H1 (cell line): Measurements from ENCODE around the gene MAPK11.

Experiments used
- ASH2L ChIP-seq: fragments of 200-600, 300-600 bp; sonication (generic); IDR thresholded peaks from one replicate; pipeline ENCODE4 v1.7.1; 2017; ENCODE audit warnings: low read length
- EP300 ChIP-seq, 2 experiments: IDR thresholded peaks; 1 replicate in 1 of 2; 2 replicates in 1 of 2; pipeline ENCODE4 v1.6.1; 2011 to 2012; ENCODE audit warnings: low read depth in 2 of 2, low read length in 2 of 2, mild to moderate bottlenecking in 2 of 2, borderline replicate concordance in 1 of 2, inconsistent platforms in 1 of 2, moderate library complexity in 1 of 2
- EZH2 ChIP-seq: fragments of 200-600 bp; sonication (generic); IDR thresholded peaks from 2 replicates; pipeline ENCODE4 v1.7.1; 2012; ENCODE audit warnings: low read depth, mild to moderate bottlenecking, moderate library complexity, low read length, inconsistent platforms; ENCODE audit not compliant: severe bottlenecking
- RFX5 ChIP-seq: IDR thresholded peaks from 2 replicates; pipeline ENCODE4 v1.6.1; 2011; ENCODE audit warnings: low read depth, low read length, improper control_type of control experiment, borderline replicate concordance
- SRF ChIP-seq: IDR thresholded peaks from 2 replicates; pipeline ENCODE4 v1.6.1; 2011; ENCODE audit warnings: mild to moderate bottlenecking, low read depth, low read length, moderate library complexity
- SUZ12 ChIP-seq: fragments of 200-600 bp; sonication (generic); IDR thresholded peaks from 2 replicates; pipeline ENCODE4 v1.6.1; 2012; ENCODE audit warnings: mild to moderate bottlenecking, inconsistent platforms, low read length, moderate library complexity, mixed read lengths
- TAF7 ChIP-seq: optimal IDR thresholded peaks from 2 replicates; pipeline ENCODE3; 2011; ENCODE audit warnings: low read depth, mild to moderate bottlenecking, inconsistent platforms, low read length, moderate library complexity, borderline replicate concordance
- YY1 ChIP-seq: IDR thresholded peaks from 2 replicates; pipeline ENCODE4 v1.6.1; 2011; ENCODE audit warnings: low read depth, mild to moderate bottlenecking, low read length
- ZNF274 ChIP-seq: IDR thresholded peaks from 2 replicates; pipeline ENCODE4 v1.7.0; 2012; ENCODE audit warnings: low read length, borderline replicate concordance; ENCODE audit errors: extremely low read depth
- TF ChIP-seq, protein P1 (sequence below): IDR thresholded peaks from 2 replicates; pipeline ENCODE4 v1.6.1; 2011; ENCODE audit warnings: low read length, improper control_type of control experiment
- TF ChIP-seq, protein P2 (sequence below), 3 experiments: IDR thresholded peaks; 1 replicate in 2 of 3; 2 replicates in 1 of 3; pipeline versions ENCODE4 v1.5.1 to v1.6.1; 2011; ENCODE audit warnings: low read length in 3 of 3, mild to moderate bottlenecking in 3 of 3, inconsistent platforms in 2 of 3, low read depth in 1 of 3, moderate library complexity in 1 of 3; ENCODE audit not compliant: insufficient read depth in 1 of 3; ENCODE audit errors: control extremely low read depth in 1 of 3
- TF ChIP-seq, protein P3 (sequence below): IDR thresholded peaks from 2 replicates; pipeline ENCODE4 v1.6.1; 2011; ENCODE audit warnings: low read depth, mild to moderate bottlenecking, low read length; ENCODE audit not compliant: insufficient read depth

DNA sequence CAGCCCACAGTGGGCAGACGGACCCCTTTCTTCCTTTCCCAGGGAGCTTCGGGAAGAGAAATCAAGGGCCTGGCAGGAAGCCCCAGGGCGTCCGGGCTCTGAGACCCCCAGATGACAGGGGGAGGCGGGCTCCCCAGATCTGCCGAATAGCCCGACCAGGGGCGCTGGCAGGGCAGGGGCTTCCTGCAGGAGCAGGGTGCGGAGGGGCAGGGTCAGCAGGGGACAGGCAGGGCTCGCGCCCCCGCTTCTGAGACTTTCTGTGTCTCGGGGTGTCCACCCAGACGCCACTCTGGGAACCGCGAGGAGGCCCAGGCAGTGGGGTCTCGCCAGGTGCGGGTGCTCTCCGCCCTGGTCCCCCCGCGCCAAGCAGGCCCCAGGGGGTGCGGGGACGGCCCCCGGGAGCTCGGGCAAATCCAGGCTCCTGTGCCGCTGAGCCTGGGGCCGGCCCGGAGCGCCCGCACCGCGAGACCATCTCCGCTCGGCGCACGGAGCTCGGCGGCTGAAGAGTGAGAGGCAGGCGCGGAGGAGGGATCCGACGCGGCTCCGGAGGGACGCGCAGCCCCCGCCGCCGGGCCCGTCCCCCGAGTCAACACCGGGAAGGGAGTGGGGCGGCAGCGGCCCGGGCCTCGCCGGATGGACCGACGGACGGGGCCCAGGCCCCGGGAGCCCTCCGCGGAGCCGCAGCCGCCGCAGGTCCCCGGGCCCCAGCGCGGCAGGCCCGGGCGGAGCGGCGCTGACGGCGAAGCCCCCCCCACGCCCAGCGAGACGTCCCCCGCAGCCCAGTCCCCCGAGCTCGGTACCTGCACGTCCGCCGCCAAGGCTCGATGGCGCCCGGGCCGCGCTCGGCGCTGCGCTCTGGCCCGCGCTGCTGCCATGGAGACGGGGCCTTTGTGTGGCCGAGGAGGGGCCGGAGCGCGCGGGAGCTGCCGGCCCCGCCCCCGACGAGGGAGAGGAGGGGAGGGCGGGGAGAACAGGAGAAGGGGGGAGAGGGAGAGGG lies 36.9 kb upstream of the MAPK11 start, which contains the start of gene PLXNB2:
- TF ChIP-seq, protein P1, sequence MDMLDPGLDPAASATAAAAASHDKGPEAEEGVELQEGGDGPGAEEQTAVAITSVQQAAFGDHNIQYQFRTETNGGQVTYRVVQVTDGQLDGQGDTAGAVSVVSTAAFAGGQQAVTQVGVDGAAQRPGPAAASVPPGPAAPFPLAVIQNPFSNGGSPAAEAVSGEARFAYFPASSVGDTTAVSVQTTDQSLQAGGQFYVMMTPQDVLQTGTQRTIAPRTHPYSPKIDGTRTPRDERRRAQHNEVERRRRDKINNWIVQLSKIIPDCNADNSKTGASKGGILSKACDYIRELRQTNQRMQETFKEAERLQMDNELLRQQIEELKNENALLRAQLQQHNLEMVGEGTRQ = no peak
- TF ChIP-seq, protein P2, sequence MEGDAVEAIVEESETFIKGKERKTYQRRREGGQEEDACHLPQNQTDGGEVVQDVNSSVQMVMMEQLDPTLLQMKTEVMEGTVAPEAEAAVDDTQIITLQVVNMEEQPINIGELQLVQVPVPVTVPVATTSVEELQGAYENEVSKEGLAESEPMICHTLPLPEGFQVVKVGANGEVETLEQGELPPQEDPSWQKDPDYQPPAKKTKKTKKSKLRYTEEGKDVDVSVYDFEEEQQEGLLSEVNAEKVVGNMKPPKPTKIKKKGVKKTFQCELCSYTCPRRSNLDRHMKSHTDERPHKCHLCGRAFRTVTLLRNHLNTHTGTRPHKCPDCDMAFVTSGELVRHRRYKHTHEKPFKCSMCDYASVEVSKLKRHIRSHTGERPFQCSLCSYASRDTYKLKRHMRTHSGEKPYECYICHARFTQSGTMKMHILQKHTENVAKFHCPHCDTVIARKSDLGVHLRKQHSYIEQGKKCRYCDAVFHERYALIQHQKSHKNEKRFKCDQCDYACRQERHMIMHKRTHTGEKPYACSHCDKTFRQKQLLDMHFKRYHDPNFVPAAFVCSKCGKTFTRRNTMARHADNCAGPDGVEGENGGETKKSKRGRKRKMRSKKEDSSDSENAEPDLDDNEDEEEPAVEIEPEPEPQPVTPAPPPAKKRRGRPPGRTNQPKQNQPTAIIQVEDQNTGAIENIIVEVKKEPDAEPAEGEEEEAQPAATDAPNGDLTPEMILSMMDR (IDR thresholded peaks at IDR 0.05; ENCODE audit: control extremely low read depth in 1 of 3, insufficient read depth in 1 of 3, low read depth in 1 of 3, low read length in 3 of 3) = no peak
- no peak for TF ChIP-seq ASH2L
- TF ChIP-seq EP300 (IDR thresholded peaks at IDR 0.05; ENCODE audit: borderline replicate concordance in 1 of 2, low read depth in 2 of 2, low read length in 2 of 2) = no peak
- TF ChIP-seq EZH2 = peak; percentile 27
- TF ChIP-seq YY1 = peak; percentile 54; the same call in 1 of the 2 replicates
- no peak for TF ChIP-seq SRF
- TF ChIP-seq TAF7 = no peak
- no peak for TF ChIP-seq SUZ12
- TF ChIP-seq, protein P3, sequence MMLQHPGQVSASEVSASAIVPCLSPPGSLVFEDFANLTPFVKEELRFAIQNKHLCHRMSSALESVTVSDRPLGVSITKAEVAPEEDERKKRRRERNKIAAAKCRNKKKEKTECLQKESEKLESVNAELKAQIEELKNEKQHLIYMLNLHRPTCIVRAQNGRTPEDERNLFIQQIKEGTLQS = no peak
- no peak for TF ChIP-seq ZNF274
- TF ChIP-seq RFX5 = no peak
